HepG2 (cell line): Measurements from ENCODE around the gene C9orf50. TPM values are rescaled to one million over a fixed set of nuclear protein-coding genes. Genes with fewer than 3 reads are reported as not detected.
A peak's percentile ranks its signal among the peaks of the same experiment; 100 is the strongest.

ENCODE experiments used
- FOXP4 ChIP-seq: sonication (generic); formaldehyde crosslinking; IDR thresholded peaks from 2 replicates; pipeline ENCODE4 v1.4.0; 2020; ENCODE audit warnings: missing genetic modification reagents
- GATA4 ChIP-seq: sonication (generic); IDR thresholded peaks from 2 replicates; pipeline ENCODE4 v1.6.1; 2016; ENCODE audit warnings: antibody characterized with exemption, low read depth, borderline replicate concordance
- KDM3A ChIP-seq: IDR thresholded peaks from 2 replicates; pipeline ENCODE4 v1.6.1; 2018; ENCODE audit warnings: low read depth, missing compliant biosample characterization
- LCORL ChIP-seq, 2 experiments: fragments of 450-650 bp in 1 of 2; sonication (generic) in 1 of 2; formaldehyde crosslinking in 1 of 2; IDR thresholded peaks; 2 replicates each; pipeline versions ENCODE4 v1.5.0 to v1.6.1; 2017 to 2020; ENCODE audit warnings: antibody characterized with exemption in 1 of 2, missing genetic modification reagents in 1 of 2
- MEIS2 ChIP-seq: sonication (generic); formaldehyde crosslinking; IDR thresholded peaks from 2 replicates; pipeline ENCODE4 v1.9.0; 2021; ENCODE audit warnings: mild to moderate bottlenecking, missing genetic modification reagents
- NFYB ChIP-seq: sonication (generic); formaldehyde crosslinking; IDR thresholded peaks from 2 replicates; pipeline ENCODE4 v1.4.0; 2020; ENCODE audit warnings: missing genetic modification reagents
- SMC3 ChIP-seq: IDR thresholded peaks from 2 replicates; pipeline ENCODE4 v1.6.1; 2011; ENCODE audit warnings: low read length, improper control_type of control experiment
- ZFP36L2 ChIP-seq: sonication (generic); formaldehyde crosslinking; IDR thresholded peaks from 2 replicates; pipeline ENCODE4 v1.4.0; 2020; ENCODE audit warnings: missing genetic modification reagents
- ZNF234 ChIP-seq: sonication (generic); formaldehyde crosslinking; conservative IDR thresholded peaks from 2 replicates; pipeline ENCODE4 v1.5.1; 2020; ENCODE audit warnings: mild to moderate bottlenecking, missing genetic modification reagents
- ZNF280B ChIP-seq: sonication (generic); formaldehyde crosslinking; IDR thresholded peaks from 2 replicates; pipeline ENCODE4 v1.5.0; 2020; ENCODE audit warnings: missing genetic modification reagents, mild to moderate bottlenecking, borderline replicate concordance
- ZNF614 ChIP-seq: IDR thresholded peaks from 2 replicates; pipeline ENCODE4 v1.6.1; 2018; ENCODE audit warnings: missing biosample characterization, missing genetic modification reagents, inconsistent platforms, borderline replicate concordance
- ZXDC ChIP-seq: sonication (generic); formaldehyde crosslinking; IDR thresholded peaks from 2 replicates; pipeline ENCODE4 v1.5.0; 2020; ENCODE audit warnings: mild to moderate bottlenecking, missing genetic modification reagents
- polyA plus RNA-seq, 8 experiments: library from polyadenylated mRNA; depleted of rRNA in 3 of 8; stranded (reverse) in 7 of 8; unstranded in 1 of 8; fragments of >200 nt; fragmentation: Illumina TruSeq in 4 of 8; extraction: Trizol in 4 of 8; gene quantifications; 2 replicates each; pipeline versions ENCODE4 v1.2.1 to v1.2.3, GENCODE V29; 2011 to 2016; ENCODE audit warnings: low read depth in 4 of 8, missing spikeins in 1 of 8, mixed read lengths in 1 of 8; ENCODE audit not compliant: insufficient read depth in 1 of 8
- total RNA-seq, 5 experiments: library from RNA; depleted of rRNA; stranded (reverse); fragments of >200 nt; fragmentation: Illumina TruSeq; extraction: Trizol; gene quantifications; 2 replicates each; pipeline ENCODE4 v1.2.3, GENCODE V29; 2016; ENCODE audit warnings: low read depth in 1 of 5
- TF ChIP-seq, protein P1 (sequence below): sonication (generic); formaldehyde crosslinking; IDR thresholded peaks from 2 replicates; pipeline ENCODE4 v1.4.0; 2020; ENCODE audit warnings: missing genetic modification reagents, borderline replicate concordance

C9orf50 gene
- total and polyA plus RNA-seq, 2 of the 13 experiments (the other 11 are each of a cell fraction or from before 2014, with no cell fraction given): not detected

- TF ChIP-seq ZNF280B (0 out of 2 replicates have a peak, but pooled peaks have one; percentile 29), GATA4 (no peak), ZFP36L2 (no peak), MEIS2 (CRISPR knock-in tag) (no peak), KDM3A (CRISPR knock-in tag) (no peak), LCORL (IDR thresholded peaks at IDR 0.05) (no peak), LCORL (CRISPR knock-in tag; IDR thresholded peaks at IDR 0.05) (no peak; the same call in 1 of the 2 replicates), NFYB (CRISPR knock-in tag) (no peak), SMC3 (0 out of 2 replicates have a peak, but pooled peaks have one; percentile 1), ZNF234 (CRISPR knock-in tag) (no peak), ZXDC (CRISPR knock-in tag) (no peak), ZNF614 (CRISPR knock-in tag) (peak; percentile 53; the same call in 1 of the 2 replicates), FOXP4 (0 out of 2 replicates have a peak, but pooled peaks have one; percentile 49)
- TF ChIP-seq, protein P1, sequence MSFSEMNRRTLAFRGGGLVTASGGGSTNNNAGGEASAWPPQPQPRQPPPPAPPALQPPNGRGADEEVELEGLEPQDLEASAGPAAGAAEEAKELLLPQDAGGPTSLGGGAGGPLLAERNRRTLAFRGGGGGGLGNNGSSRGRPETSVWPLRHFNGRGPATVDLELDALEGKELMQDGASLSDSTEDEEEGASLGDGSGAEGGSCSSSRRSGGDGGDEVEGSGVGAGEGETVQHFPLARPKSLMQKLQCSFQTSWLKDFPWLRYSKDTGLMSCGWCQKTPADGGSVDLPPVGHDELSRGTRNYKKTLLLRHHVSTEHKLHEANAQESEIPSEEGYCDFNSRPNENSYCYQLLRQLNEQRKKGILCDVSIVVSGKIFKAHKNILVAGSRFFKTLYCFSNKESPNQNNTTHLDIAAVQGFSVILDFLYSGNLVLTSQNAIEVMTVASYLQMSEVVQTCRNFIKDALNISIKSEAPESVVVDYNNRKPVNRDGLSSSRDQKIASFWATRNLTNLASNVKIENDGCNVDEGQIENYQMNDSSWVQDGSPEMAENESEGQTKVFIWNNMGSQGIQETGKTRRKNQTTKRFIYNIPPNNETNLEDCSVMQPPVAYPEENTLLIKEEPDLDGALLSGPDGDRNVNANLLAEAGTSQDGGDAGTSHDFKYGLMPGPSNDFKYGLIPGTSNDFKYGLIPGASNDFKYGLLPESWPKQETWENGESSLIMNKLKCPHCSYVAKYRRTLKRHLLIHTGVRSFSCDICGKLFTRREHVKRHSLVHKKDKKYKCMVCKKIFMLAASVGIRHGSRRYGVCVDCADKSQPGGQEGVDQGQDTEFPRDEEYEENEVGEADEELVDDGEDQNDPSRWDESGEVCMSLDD (CRISPR knock-in tag): no peak
Observed at GRCh38 chr9:129606161-129607026, 14.5 kb downstream of the C9orf50 start (continued).
